SU-DHL-6 (cell line): ENCODE measurements around the gene POU5F1.

Source experiments
- EZH2phosphoT487 ChIP-seq: fragments of 200-600 bp; sonication (generic), shearing (Covaris generic); conservative IDR thresholded peaks from 2 replicates; pipeline ENCODE4 v1.6.1; 2018; ENCODE audit warnings: mild to moderate bottlenecking, antibody characterized with exemption, low read length, moderate library complexity, mixed read lengths
- TF ChIP-seq, protein P1 (sequence below): fragments of 200-600 bp; sonication (generic); IDR thresholded peaks from one replicate; pipeline ENCODE4 v1.5.1; 2017; ENCODE audit warnings: antibody characterized with exemption, mild to moderate bottlenecking, low read length, moderate library complexity; ENCODE audit not compliant: insufficient read depth, poor library complexity, severe bottlenecking

DNA sequence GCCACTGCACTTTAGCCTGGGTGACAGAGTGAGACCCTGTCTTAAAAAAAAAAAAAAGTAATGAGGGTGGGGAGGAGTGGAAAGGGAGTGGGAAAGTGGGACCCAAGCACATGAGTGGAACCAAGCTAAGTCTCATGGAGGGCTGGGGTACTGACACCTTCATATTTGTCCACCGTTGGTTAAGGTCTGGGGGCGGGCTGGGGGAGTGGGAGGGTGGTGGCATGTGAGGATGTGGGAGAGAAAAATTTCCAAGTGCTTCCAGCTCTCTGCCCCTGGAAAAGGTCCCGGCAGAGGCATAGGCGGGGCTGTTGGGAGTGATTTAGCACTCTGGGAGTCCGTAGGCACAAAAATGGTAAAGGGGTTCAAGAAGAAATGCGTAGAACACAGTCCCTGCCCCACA is 37.7 kb downstream of the POU5F1 start:
- TF ChIP-seq, protein P1, sequence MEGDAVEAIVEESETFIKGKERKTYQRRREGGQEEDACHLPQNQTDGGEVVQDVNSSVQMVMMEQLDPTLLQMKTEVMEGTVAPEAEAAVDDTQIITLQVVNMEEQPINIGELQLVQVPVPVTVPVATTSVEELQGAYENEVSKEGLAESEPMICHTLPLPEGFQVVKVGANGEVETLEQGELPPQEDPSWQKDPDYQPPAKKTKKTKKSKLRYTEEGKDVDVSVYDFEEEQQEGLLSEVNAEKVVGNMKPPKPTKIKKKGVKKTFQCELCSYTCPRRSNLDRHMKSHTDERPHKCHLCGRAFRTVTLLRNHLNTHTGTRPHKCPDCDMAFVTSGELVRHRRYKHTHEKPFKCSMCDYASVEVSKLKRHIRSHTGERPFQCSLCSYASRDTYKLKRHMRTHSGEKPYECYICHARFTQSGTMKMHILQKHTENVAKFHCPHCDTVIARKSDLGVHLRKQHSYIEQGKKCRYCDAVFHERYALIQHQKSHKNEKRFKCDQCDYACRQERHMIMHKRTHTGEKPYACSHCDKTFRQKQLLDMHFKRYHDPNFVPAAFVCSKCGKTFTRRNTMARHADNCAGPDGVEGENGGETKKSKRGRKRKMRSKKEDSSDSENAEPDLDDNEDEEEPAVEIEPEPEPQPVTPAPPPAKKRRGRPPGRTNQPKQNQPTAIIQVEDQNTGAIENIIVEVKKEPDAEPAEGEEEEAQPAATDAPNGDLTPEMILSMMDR: no peak
- TF ChIP-seq EZH2phosphoT487: no peak
